Measurements from ENCODE around the gene NOC2L.

NOC2L gene

GRCh38 chr1:974293-974640 is 15.2 kb upstream of the NOC2L start:
- DNase-seq: no peak

- no peak for DNase-seq
Measured at GRCh38 chr1:973459-974292, 14.6 kb upstream of the NOC2L start.

- DNase-seq: no peak
Measured at GRCh38 chr1:972726-973458, 13.8 kb upstream of the NOC2L start.

- DNase-seq: no peak
Measured at GRCh38 chr1:971751-972506, 12.9 kb upstream of the NOC2L start.

GRCh38 chr1:970973-971730 is 12.1 kb upstream of the NOC2L start:
- DNase-seq: no peak

- DNase-seq: no peak
Measured at GRCh38 chr1:970242-970972, 11.4 kb upstream of the NOC2L start.

- DNase-seq: no peak
Measured at GRCh38 chr1:969260-969855, 10.3 kb upstream of the NOC2L start.

- no peak for DNase-seq
Measured at GRCh38 chr1:967466-968343, 8.6 kb upstream of the NOC2L start.

DNA sequence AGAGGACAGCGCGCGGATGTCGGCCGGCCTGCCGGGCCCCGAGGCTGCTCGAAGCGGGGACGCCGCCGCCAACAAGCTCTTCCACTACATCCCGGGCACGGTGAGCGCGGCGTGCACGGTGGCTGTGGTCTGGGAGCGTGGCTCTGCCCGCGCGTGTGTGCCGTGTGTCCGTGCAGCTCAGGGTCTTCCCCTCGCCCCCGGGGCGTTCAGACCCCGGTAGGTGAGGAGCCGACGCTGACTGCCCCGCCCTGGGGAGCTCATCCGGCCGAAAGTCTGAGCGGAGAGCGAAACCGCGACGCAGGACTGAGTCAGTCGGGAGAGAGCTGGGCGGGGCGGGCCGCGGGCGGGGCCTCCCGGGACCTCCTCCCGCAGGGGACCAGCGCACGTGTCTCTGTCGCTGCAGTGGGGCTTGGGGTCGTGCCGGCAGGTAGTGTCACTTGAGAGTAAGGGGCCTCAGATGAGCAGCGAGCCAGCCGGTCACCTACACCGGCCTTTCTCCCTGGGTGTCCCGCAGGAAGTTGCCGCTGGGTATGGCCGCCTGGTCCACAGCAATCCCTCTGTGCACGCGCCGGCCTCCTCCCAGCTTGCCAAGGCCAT is 7.7 kb upstream of the NOC2L start:
- no peak for DNase-seq

- DNase-seq: no peak
Measured at GRCh38 chr1:966135-966703, 7.2 kb upstream of the NOC2L start, which contains the start of gene PLEKHN1. PLEKHN1 (plus strand) TSS chr1:966482; CDS start chr1:966532, 50 bp downstream.

DNA sequence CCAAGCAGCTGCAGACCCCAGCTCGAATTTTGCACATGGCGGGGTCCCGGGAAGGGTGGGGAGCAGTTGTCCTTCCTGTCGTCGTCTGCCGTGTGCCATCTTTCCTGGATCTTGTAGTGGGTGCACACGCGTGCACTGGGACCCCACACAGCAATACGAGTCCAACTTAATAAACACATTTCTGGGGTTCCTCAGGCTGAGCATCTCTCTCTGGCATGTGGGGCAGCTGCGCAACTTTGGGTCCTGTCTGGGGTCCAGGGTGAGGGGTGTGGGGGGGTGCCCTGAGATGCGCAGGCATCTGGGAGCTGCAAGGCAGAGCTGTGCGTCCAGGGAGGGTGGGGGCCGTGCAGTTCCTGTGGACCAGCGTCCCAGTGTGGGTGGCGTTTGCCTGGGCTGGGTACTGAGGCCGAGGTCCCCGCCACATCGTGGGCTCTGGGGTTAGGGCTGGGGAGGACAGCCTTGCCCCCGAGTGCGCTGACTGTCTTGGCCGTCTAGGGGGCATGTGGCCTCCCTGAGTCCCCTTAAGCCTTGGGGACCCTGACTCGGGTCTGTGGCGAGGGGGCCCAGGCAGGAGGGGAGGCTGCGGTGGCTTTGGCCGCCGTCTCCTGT is 6.6 kb upstream of the NOC2L start:
- no peak for DNase-seq

DNA sequence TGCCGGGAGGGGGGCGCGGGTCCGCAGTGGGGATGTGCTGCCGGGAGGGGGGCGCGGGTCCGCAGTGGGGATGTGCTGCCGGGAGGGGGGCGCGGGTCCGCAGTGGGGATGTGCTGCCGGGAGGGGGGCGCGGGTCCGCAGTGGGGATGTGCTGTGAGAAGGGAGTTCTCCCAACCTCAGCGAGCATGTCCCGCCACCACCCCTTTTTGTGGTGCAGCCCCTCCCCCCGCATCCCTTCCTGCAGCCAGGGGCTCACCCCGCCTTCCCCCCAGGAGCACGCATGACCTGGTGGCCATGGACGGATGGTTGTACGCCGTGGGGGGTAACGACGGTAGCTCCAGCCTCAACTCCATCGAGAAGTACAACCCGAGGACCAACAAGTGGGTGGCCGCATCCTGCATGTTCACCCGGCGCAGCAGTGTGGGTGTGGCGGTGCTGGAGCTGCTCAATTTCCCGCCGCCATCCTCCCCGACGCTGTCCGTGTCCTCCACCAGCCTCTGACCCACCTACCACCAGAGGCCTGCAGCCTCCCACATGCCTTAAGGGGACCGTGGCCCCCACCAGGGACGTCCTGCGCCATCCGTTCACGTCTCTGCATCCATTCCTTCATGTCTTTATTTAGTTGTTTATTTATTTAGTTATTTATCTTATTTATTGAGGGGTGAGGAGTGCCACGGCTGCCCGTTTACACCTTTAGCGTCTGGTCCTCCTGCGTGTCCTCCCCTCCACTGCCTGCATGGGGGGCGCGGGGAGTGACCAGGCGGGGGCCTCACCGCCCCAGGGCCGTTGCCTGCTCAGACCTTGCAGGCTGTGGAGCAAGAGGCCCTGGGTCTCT is 5.9 kb upstream of the NOC2L start:
- no peak for DNase-seq

GRCh38 chr1:963746-964525 is 4.9 kb upstream of the NOC2L start:
- DNase-seq: no peak

DNA sequence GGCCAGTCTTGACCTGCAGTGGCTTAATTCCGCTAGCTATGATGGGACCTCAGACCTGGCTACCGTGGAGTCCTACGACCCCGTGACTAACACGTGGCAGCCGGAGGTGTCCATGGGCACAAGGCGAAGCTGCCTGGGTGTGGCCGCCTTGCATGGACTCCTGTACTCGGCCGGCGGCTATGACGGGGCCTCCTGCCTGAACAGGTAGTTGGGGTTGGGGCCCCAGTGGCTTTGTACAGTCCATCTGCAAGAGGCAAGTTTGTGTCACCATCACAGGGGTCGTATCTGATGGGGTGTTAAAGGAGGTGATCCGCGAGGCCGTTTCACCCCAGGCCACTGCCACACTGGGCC is 4.2 kb upstream of the NOC2L start:
- DNase-seq: no peak

DNA sequence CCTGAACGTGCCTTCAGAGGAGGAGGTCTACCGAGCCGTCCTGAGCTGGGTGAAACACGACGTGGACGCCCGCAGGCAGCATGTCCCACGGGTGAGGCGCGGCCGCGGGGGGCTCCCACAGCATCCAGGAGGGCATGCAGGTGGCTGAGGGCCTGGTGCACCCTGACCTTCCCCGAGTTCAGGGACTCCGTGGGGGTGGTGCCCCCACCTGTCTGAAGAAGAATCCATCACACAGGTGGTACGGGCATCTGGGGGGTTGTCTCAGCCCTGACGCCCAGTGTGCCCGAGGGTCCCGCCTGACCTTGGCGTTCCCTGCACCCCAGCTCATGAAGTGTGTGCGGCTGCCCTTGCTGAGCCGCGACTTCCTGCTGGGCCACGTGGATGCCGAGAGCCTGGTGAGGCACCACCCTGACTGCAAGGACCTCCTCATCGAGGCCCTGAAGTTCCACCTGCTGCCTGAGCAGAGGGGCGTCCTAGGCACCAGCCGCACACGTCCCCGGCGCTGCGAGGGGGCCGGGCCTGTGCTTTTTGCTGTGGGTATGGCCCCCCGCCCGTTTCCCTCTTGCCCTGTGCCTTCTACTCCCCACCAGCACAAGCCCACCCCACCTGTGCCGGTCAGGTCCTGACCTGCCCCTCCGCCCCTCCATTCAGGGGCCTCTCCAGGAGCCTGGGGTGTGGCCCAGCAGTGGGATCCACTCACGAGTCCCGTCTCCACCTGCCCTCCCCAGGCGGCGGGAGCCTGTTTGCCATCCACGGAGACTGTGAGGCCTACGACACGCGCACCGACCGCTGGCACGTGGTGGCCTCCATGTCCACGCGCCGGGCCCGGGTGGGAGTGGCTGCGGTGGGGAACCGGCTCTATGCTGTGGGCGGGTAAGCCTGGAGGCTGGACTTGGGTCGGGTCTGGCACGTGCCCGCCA is 3.6 kb upstream of the NOC2L start:
- DNase-seq: no peak

DNA sequence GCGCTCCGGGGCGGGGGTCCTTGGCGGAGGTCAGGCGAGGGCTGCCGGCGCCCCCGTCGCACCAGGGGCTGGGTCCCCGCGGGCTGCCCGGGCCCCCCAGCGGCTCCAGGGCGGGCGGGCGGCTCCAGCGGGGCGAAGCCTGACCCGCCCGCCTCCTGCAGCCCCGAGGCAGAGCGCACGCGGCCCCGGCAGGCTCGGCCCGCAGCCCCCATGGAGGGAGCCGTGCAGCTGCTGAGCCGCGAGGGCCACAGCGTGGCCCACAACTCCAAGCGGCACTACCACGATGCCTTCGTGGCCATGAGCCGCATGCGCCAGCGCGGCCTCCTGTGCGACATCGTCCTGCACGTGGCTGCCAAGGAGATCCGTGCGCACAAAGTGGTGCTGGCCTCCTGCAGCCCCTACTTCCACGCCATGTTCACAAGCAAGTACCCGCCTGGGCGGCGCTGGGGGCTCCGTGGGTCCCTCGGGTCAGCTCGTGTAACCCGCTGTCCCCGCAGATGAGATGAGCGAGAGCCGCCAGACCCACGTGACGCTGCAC is 2.1 kb upstream of the NOC2L start:
- DNase-seq: no peak
